K562 (cell line): ENCODE data around the gene A1BG. TPM values are rescaled to one million over a fixed set of nuclear protein-coding genes. Genes with fewer than 3 reads are reported as not detected.

ENCODE experiments used
- ATAC-seq: fragments of 200-7000 bp; cut with Tn5 transposase; 3 replicates; pipeline ENCODE4 v1.9.1; 2020; ENCODE audit warnings: moderate library complexity
- BruUV-seq: library from RNA; stranded (reverse); fragments of 400-500 nt; replicated peaks from 2 replicates; lab custom pipeline; 2021; lab: Mats Ljungman, UMichigan
- CTCF ChIA-PET: fragments of 300-600 bp; formaldehyde crosslinking; extraction: SDS; loops from one replicate; lab custom pipeline; 2021; ENCODE audit warnings: low intra/inter-chr PET ratio; lab: Yijun Ruan, JAX
- POLR2A ChIA-PET: fragments of 300-600, 350-650 bp; sonication (Branson Sonifier 250); formaldehyde crosslinking; extraction: SDS; loops from one replicate; lab custom pipeline; 2021; ENCODE audit warnings: antibody characterized with exemption, inconsistent platforms; lab: Yijun Ruan, JAX
- DNase-seq, 4 experiments: peaks; one replicate each; pipeline versions ENCODE4 v3.0.0 to v3.0.0-alpha.2; 2011 to 2018; ENCODE audit warnings: low spot score in 3 of 4, mixed read lengths in 3 of 4; ENCODE audit errors: extremely low read depth in 1 of 4
- FAIRE-seq: peaks from 2 replicates; lab custom pipeline; 2011; peaks lifted over from hg19 to GRCh38; lab: Jason Lieb, UNC
- H2AFZ ChIP-seq: 2 replicates; pipeline ENCODE4 v1.6.0; 2011; ENCODE audit warnings: low read depth, low read length, control low read depth, inconsistent platforms
- H3K27ac ChIP-seq: fragments of 200-600 bp; 3 replicates; pipeline ENCODE4 v1.8.0; 2011; ENCODE audit warnings: low read depth, mild to moderate bottlenecking, control low read depth, inconsistent platforms, low read length, moderate library complexity, mixed read lengths; ENCODE audit errors: extremely low read depth
- H3K27me3 ChIP-seq, 2 experiments: fragments of 300-600 bp in 1 of 2; 2 replicates in 1 of 2; 3 replicates in 1 of 2; pipeline versions ENCODE4 v1.6.0 to v1.8.0; 2011; ENCODE audit warnings: inconsistent platforms in 2 of 2, low read length in 2 of 2, mild to moderate bottlenecking in 1 of 2, mixed read lengths in 1 of 2, moderate library complexity in 1 of 2; ENCODE audit not compliant: control insufficient read depth in 2 of 2, insufficient read depth in 2 of 2
- H3K36me3 ChIP-seq: fragments of 300-600 bp; 3 replicates; pipeline ENCODE4 v1.8.0; 2011; ENCODE audit warnings: mild to moderate bottlenecking, low read length, inconsistent platforms; ENCODE audit not compliant: control insufficient read depth, insufficient read depth
- H3K4me1 ChIP-seq, 2 experiments: fragments of 200-600 bp in 1 of 2; replicated peaks in 1 of 2; 2 replicates in 1 of 2; 3 replicates in 1 of 2; pipeline versions ENCODE4 v1.5.1 to v1.8.0; 2011; ENCODE audit warnings: inconsistent platforms in 2 of 2, low read length in 2 of 2, mild to moderate bottlenecking in 1 of 2, mixed read lengths in 1 of 2, moderate library complexity in 1 of 2; ENCODE audit not compliant: control insufficient read depth in 2 of 2, insufficient read depth in 2 of 2
- H3K4me2 ChIP-seq: 2 replicates; pipeline ENCODE4 v1.6.1; 2011; ENCODE audit warnings: low read length, control low read depth, inconsistent platforms, mixed read lengths; ENCODE audit not compliant: insufficient read depth
- H3K4me3 ChIP-seq: fragments of 200-600 bp; sonication (generic), shearing (Covaris generic); 2 replicates; pipeline ENCODE4 v1.5.1; 2016; ENCODE audit warnings: control low read depth, inconsistent platforms
- H3K79me2 ChIP-seq: fragments of 200-600 bp; 3 replicates; pipeline ENCODE4 v1.8.0; 2011; ENCODE audit warnings: low read length, inconsistent platforms; ENCODE audit not compliant: control insufficient read depth, insufficient read depth
- H3K9ac ChIP-seq, 2 experiments: 2 replicates each; pipeline versions ENCODE4 v1.6.0 to v1.6.1; 2011; ENCODE audit warnings: low read depth in 2 of 2, low read length in 2 of 2, control low read depth in 1 of 2, inconsistent platforms in 1 of 2, mild to moderate bottlenecking in 1 of 2, mixed read lengths in 1 of 2; ENCODE audit not compliant: insufficient read depth in 1 of 2
- H3K9me1 ChIP-seq: one replicate; pipeline ENCODE4 v1.6.0; 2011; ENCODE audit warnings: inconsistent platforms, mild to moderate bottlenecking, low read length, moderate library complexity; ENCODE audit not compliant: control insufficient read depth, insufficient read depth
- H3K9me3 ChIP-seq: replicated peaks from 2 replicates; pipeline ENCODE4 v1.5.1; 2011; ENCODE audit warnings: low read depth, low read length, inconsistent platforms; ENCODE audit not compliant: control insufficient read depth, insufficient read depth
- H4K20me1 ChIP-seq: replicated peaks from 2 replicates; pipeline ENCODE4 v1.6.1; 2011; ENCODE audit warnings: low read length, inconsistent platforms, mixed read lengths; ENCODE audit not compliant: control insufficient read depth, insufficient read depth
- PRPF4 ChIP-seq: fragments of 200-400 bp; formaldehyde crosslinking; IDR thresholded peaks from one replicate; pipeline ENCODE4 v1.6.1; 2017; ENCODE audit warnings: low read length, low read depth, mild to moderate bottlenecking; ENCODE audit not compliant: insufficient read depth, poor library complexity, severe bottlenecking
- WGBS: fragments of 100-300 bp; shearing (Covaris generic); methylation state at CpG from one replicate; pipeline ENCODE4 v1.1.6; 2016; ENCODE audit warnings: low coverage, mixed read lengths; ENCODE audit not compliant: insufficient coverage; ENCODE audit errors: missing lambda C conversion rate; 5-methylcytosine and 5-hydroxymethylcytosine counted together
- in situ Hi-C: fragments of 300-500 bp; cut with MboI; formaldehyde crosslinking; loops from 4 replicates; pipeline ENCODE4 v1.15.0; 2018; ENCODE audit warnings: inconsistent platforms, mixed read lengths
- intact Hi-C: fragments of 100-400 bp; cut with micrococcal nuclease; formaldehyde crosslinking; loops from 2 replicates; pipeline ENCODE4 v1.14.2; 2022
- polyA plus RNA-seq, 8 experiments: library from polyadenylated mRNA; depleted of rRNA in 4 of 8; stranded (reverse) in 5 of 8; unstranded in 3 of 8; fragments of >200 nt; fragmentation: Nextera tagmentation in 2 of 8; fragmentation: Illumina TruSeq in 1 of 8; extraction: Ambion mirVana in 2 of 8; extraction: Trizol in 1 of 8; gene quantifications; 2 replicates each; pipeline versions ENCODE4 v1.2.1 to v1.2.3, GENCODE V29; 2011 to 2014; ENCODE audit warnings: inconsistent platforms in 1 of 8, missing spikeins in 1 of 8
- total RNA-seq, 7 experiments: library from RNA; depleted of rRNA in 6 of 7; stranded (reverse); fragments of >200 nt in 6 of 7; fragmentation: Illumina TruSeq in 2 of 7; extraction: Trizol in 2 of 7; gene quantifications; 2 replicates each; pipeline versions ENCODE4 v1.2.1 to v1.2.3, GENCODE V29; 2011 to 2021; ENCODE audit warnings: low replicate concordance in 1 of 7
- TF ChIP-seq, protein P1 (sequence below), 2 experiments: fragments of 450-650 bp; formaldehyde crosslinking in 1 of 2; IDR thresholded peaks; 2 replicates each; pipeline versions ENCODE4 v1.4.0 to v1.6.1; 2014 to 2020; ENCODE audit warnings: mild to moderate bottlenecking in 2 of 2, borderline replicate concordance in 1 of 2, low read depth in 1 of 2

The A1BG gene
- total and polyA plus RNA-seq, 9 of the 15 experiments (the other 6 are each of a cell fraction or from before 2014, with no cell fraction given): 0.10 to 19.8 (median 2.6) TPM

GRCh38 chr19:58300620-58301019 lies 52.7 kb downstream of the A1BG start:
- Histone ChIP-seq H3K9me3 (no peaks in the 10 kb centered on the region; the same call in 1 of the 2 replicates), H3K4me2 (no peak overlapping the region), H3K36me3 (peaks cover 44% of the 10 kb centered on the region), H3K27ac (no peak overlapping the region), H3K9ac (no peak overlapping the region), H3K4me1 (peaks cover 7 to 9% of the 10 kb centered on the region in 2 experiments; a peak in 4 of 5 replicates), H3K4me3 (no peak overlapping the region), H3K79me2 (peaks cover 9% of the 10 kb centered on the region), H2AFZ (no peak overlapping the region), H3K27me3 (no peaks in the 10 kb centered on the region), H4K20me1 (no peaks in the 10 kb centered on the region), H3K9me1 (no peaks in the 10 kb centered on the region)
- ATAC-seq (no peak), FAIRE-seq (no peak), DNase-seq (no peak)
- no TSS peak for BruUV-seq
- intact Hi-C loops (no loop called here), in situ Hi-C loops (no loop called here)
- no peak for TF ChIP-seq PRPF4
- TF ChIP-seq, protein P1, sequence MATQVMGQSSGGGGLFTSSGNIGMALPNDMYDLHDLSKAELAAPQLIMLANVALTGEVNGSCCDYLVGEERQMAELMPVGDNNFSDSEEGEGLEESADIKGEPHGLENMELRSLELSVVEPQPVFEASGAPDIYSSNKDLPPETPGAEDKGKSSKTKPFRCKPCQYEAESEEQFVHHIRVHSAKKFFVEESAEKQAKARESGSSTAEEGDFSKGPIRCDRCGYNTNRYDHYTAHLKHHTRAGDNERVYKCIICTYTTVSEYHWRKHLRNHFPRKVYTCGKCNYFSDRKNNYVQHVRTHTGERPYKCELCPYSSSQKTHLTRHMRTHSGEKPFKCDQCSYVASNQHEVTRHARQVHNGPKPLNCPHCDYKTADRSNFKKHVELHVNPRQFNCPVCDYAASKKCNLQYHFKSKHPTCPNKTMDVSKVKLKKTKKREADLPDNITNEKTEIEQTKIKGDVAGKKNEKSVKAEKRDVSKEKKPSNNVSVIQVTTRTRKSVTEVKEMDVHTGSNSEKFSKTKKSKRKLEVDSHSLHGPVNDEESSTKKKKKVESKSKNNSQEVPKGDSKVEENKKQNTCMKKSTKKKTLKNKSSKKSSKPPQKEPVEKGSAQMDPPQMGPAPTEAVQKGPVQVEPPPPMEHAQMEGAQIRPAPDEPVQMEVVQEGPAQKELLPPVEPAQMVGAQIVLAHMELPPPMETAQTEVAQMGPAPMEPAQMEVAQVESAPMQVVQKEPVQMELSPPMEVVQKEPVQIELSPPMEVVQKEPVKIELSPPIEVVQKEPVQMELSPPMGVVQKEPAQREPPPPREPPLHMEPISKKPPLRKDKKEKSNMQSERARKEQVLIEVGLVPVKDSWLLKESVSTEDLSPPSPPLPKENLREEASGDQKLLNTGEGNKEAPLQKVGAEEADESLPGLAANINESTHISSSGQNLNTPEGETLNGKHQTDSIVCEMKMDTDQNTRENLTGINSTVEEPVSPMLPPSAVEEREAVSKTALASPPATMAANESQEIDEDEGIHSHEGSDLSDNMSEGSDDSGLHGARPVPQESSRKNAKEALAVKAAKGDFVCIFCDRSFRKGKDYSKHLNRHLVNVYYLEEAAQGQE (IDR thresholded peaks at IDR 0.05; ENCODE audit: borderline replicate concordance): peak; percentile 45
- TF ChIP-seq, protein P1 (CRISPR knock-in tag; IDR thresholded peaks at IDR 0.05; ENCODE audit: low read depth): no peak
- WGBS: 92% methylated on average over 5 of the region's 7 CpGs
- CTCF ChIA-PET: no interaction called here
- POLR2A ChIA-PET: interaction anchor here (0.6 to 1.3 kb wide), 4 partner anchors 11 to 275 kb away, joined by 3 to 6 read pairs (median 4); no protein-coding TSS in a partner anchor
